GM20431 (cell line): ENCODE measurements around the gene CYP3A7.
"Not testable (repeated sequence)": the region's sequence is repeated elsewhere in the genome, so short reads cannot be mapped to it uniquely, and the experiment has no call there.

Source experiments
- in situ Hi-C: fragments of 300-500 bp; cut with MseI, MboI; formaldehyde crosslinking; loops from one replicate; pipeline ENCODE4 v1.15.0; 2020; ENCODE audit warnings: low sequenced_read_pairs; ENCODE audit not compliant: unreplicated experiment

The CYP3A7 gene

GRCh38 chr7:99734987-99735386 is at the start of gene CYP3A7:
TSS of gene CYP3A7 (minus strand) at chr7:99735196. CDS start at chr7:99735093, 103 bp downstream.
- in situ Hi-C loops = no loop called here

GRCh38 chr7:99784007-99784406 is 49.0 kb upstream of the CYP3A7 start, which contains the start of gene CYP3A4:
TSS of gene CYP3A4 (minus strand) at chr7:99784184. CDS start at chr7:99784081, 103 bp downstream.
- in situ Hi-C loops = no loop called here

GRCh38 chr7:99782012-99782953 is 47.3 kb upstream of the CYP3A7 start:
- in situ Hi-C loops = no loop called here

- in situ Hi-C loops = no loop called here
Measured at GRCh38 chr7:99780588-99780987, 45.6 kb upstream of the CYP3A7 start.

- in situ Hi-C loops = no loop called here
Measured at GRCh38 chr7:99779949-99780348, 45.0 kb upstream of the CYP3A7 start.

GRCh38 chr7:99778880-99779279 is 43.9 kb upstream of the CYP3A7 start:
- in situ Hi-C loops = no loop called here

- in situ Hi-C loops = not testable (repeated sequence)
Measured at GRCh38 chr7:99773395-99773794, 38.4 kb upstream of the CYP3A7 start.

- in situ Hi-C loops = no loop called here
Measured at GRCh38 chr7:99772565-99772964, 37.6 kb upstream of the CYP3A7 start.

GRCh38 chr7:99769494-99769893 is 34.5 kb upstream of the CYP3A7 start:
- in situ Hi-C loops = not testable (repeated sequence)

GRCh38 chr7:99768471-99768870 is 33.5 kb upstream of the CYP3A7 start:
- in situ Hi-C loops = no loop called here

GRCh38 chr7:99767662-99768061 is 32.7 kb upstream of the CYP3A7 start:
- in situ Hi-C loops = no loop called here

- in situ Hi-C loops = no loop called here
Measured at GRCh38 chr7:99766484-99767099, 31.6 kb upstream of the CYP3A7 start.

GRCh38 chr7:99764478-99764877 is 29.5 kb upstream of the CYP3A7 start:
- in situ Hi-C loops = no loop called here

GRCh38 chr7:99762680-99763327 is 27.8 kb upstream of the CYP3A7 start:
- in situ Hi-C loops = no loop called here

GRCh38 chr7:99755085-99755484 is 20.1 kb upstream of the CYP3A7 start:
- in situ Hi-C loops = no loop called here

GRCh38 chr7:99752356-99752755 is 17.4 kb upstream of the CYP3A7 start:
- in situ Hi-C loops = no loop called here

GRCh38 chr7:99751322-99752052 is 16.5 kb upstream of the CYP3A7 start:
- in situ Hi-C loops = not testable (repeated sequence)

- in situ Hi-C loops = no loop called here
Measured at GRCh38 chr7:99748846-99749579, 14.0 kb upstream of the CYP3A7 start.

- in situ Hi-C loops = not testable (repeated sequence)
Measured at GRCh38 chr7:99746915-99747314, 11.9 kb upstream of the CYP3A7 start.
